Tibial nerve (tissue), 4 donors: ENCODE results near the gene SLC25A14. TPM values are rescaled to one million over a fixed set of nuclear protein-coding genes. Genes with fewer than 3 reads are reported as not detected.
"Not testable (repeated sequence)": the region's sequence is repeated elsewhere in the genome, so short reads cannot be mapped to it uniquely, and the experiment has no call there.

Source experiments
- DNase-seq, 2 donors: peaks; one replicate each; pipeline ENCODE4 v3.0.0-alpha.2; 2019; ENCODE audit warnings: low spot score in 2 of 2
- H3K27ac ChIP-seq, 4 donors: fragments of 200-600 bp; sonication (generic) in 3 of 4; one replicate each; pipeline ENCODE4 v1.5.1; 2017 to 2019; ENCODE audit warnings: mild to moderate bottlenecking in 1 of 4
- H3K27me3 ChIP-seq, 2 donors: fragments of 200-600 bp; sonication (generic) in 1 of 2; one replicate each; pipeline versions ENCODE4 v1.5.1 to v1.6.0; 2017 to 2019
- H3K36me3 ChIP-seq, 3 donors: fragments of 200-600 bp; sonication (generic); one replicate each; pipeline ENCODE4 v1.5.1; 2018 to 2019
- H3K4me1 ChIP-seq, 4 donors: fragments of 200-600 bp; sonication (generic) in 3 of 4; one replicate each; pipeline ENCODE4 v1.5.1; 2017 to 2019
- H3K4me3 ChIP-seq, 4 donors: fragments of 200-600 bp; sonication (generic) in 3 of 4; one replicate each; pipeline ENCODE4 v1.5.1; 2017 to 2019; ENCODE audit warnings: mild to moderate bottlenecking in 1 of 4, moderate library complexity in 1 of 4
- H3K9me3 ChIP-seq, 4 donors: fragments of 200-600 bp; sonication (generic) in 3 of 4; one replicate each; pipeline ENCODE4 v1.5.1; 2017 to 2019
- CTCF ChIP-seq, 5 experiments: fragments of 200-600 bp in 3 of 5; fragments of 450-650 bp in 2 of 5; sonication (generic) in 3 of 5; IDR thresholded peaks; one replicate each; pipeline ENCODE4 v1.5.1; 2016 to 2019; ENCODE audit warnings: antibody characterized with exemption in 5 of 5, mild to moderate bottlenecking in 3 of 5, moderate library complexity in 2 of 5
- EP300 ChIP-seq, 2 donors: sonication (generic); formaldehyde crosslinking; IDR thresholded peaks; one replicate each; pipeline ENCODE4 v1.6.1; 2017; ENCODE audit warnings: antibody characterized with exemption in 2 of 2, mild to moderate bottlenecking in 1 of 2
- POLR2A ChIP-seq, 2 donors: fragments of 450-650 bp; IDR thresholded peaks; one replicate each; pipeline ENCODE4 v1.6.1; 2017; ENCODE audit warnings: antibody characterized with exemption in 2 of 2, mild to moderate bottlenecking in 2 of 2, moderate library complexity in 2 of 2
- WGBS, 2 donors: methylation state at CpG; one replicate each; pipeline ENCODE4 v1.1.5; 2018; 5-methylcytosine and 5-hydroxymethylcytosine counted together
- total RNA-seq, 4 donors: library from RNA; depleted of rRNA; stranded (reverse); fragments of >200 nt; gene quantifications; one replicate each; pipeline ENCODE4 v1.1.0, GENCODE V29; 2016

The SLC25A14 gene
- total RNA-seq, 4 donors from 2014 or later, result 6.5 to 22.2 (median 20.4) TPM

- peaks cover 0 to 6% of the 10 kb centered on the region in 2 donors for H3K27me3 ChIP-seq
Observed at GRCh38 chrX:130299279-130300009, 40.3 kb upstream of the SLC25A14 start.

GRCh38 chrX:130300010-130300282 is 39.8 kb upstream of the SLC25A14 start:
- no peak overlapping the region for H3K4me3 ChIP-seq
- H3K36me3 ChIP-seq, result no peaks in the 10 kb centered on the region
- no peak overlapping the region for H3K27ac ChIP-seq
- H3K4me1 ChIP-seq, result no peaks in the 10 kb centered on the region
- peaks cover 0 to 6% of the 10 kb centered on the region in 2 donors for H3K27me3 ChIP-seq
- TF ChIP-seq CTCF (IDR thresholded peaks at IDR 0.05) (no peak), POLR2A (IDR thresholded peaks at IDR 0.05) (no peak), EP300 (IDR thresholded peaks at IDR 0.05) (no peak)
- DNase-seq, result no peak
- 34 to 74% methylated on average over 2 of the region's 2 CpGs for WGBS, 2 donors
- H3K9me3 ChIP-seq, result no peaks in the 10 kb centered on the region

More at GRCh38 chrX:130299279-130300009, 40.3 kb upstream of the SLC25A14 start:
- DNase-seq, result no peak
- H3K9me3 ChIP-seq, result no peaks in the 10 kb centered on the region
- no peaks in the 10 kb centered on the region for H3K4me1 ChIP-seq
- H3K4me3 ChIP-seq, result no peak overlapping the region
- H3K36me3 ChIP-seq, result no peaks in the 10 kb centered on the region
- TF ChIP-seq POLR2A (IDR thresholded peaks at IDR 0.05), result no peak
- no peak for TF ChIP-seq EP300 (IDR thresholded peaks at IDR 0.05)
- no peak for TF ChIP-seq CTCF (IDR thresholded peaks at IDR 0.05)
- WGBS, 2 donors, result 76 to 84% methylated on average over 6 to 19 of the region's 19 CpGs
- no peak overlapping the region for H3K27ac ChIP-seq

- Histone ChIP-seq H3K27me3 (no peaks in the 10 kb centered on the region), H3K36me3 (no peaks in the 10 kb centered on the region), H3K4me1 (no peaks in the 10 kb centered on the region), H3K9me3 (no peaks in the 10 kb centered on the region), H3K4me3 (no peak overlapping the region), H3K27ac (no peak overlapping the region)
- 83 to 94% methylated on average over 1 of the region's 1 CpG for WGBS, 2 donors
- DNase-seq, result no peak
- no peak for TF ChIP-seq CTCF (IDR thresholded peaks at IDR 0.05)
Observed at GRCh38 chrX:130301405-130301804, 38.3 kb upstream of the SLC25A14 start.

GRCh38 chrX:130301977-130302376 is 37.7 kb upstream of the SLC25A14 start:
- Histone ChIP-seq H3K27me3 (no peaks in the 10 kb centered on the region), H3K4me1 (no peaks in the 10 kb centered on the region), H3K27ac (no peak overlapping the region), H3K36me3 (no peaks in the 10 kb centered on the region), H3K4me3 (no peak overlapping the region), H3K9me3 (no peaks in the 10 kb centered on the region)
- DNase-seq, result no peak
- TF ChIP-seq EP300 (IDR thresholded peaks at IDR 0.05) (no peak), CTCF (IDR thresholded peaks at IDR 0.05) (no peak), POLR2A (IDR thresholded peaks at IDR 0.05) (no peak)
- WGBS, 2 donors, result 69 to 88% methylated on average over 1 of the region's 1 CpG

- H3K36me3 ChIP-seq, result no peaks in the 10 kb centered on the region
- no peaks in the 10 kb centered on the region for H3K9me3 ChIP-seq
- TF ChIP-seq EP300 (IDR thresholded peaks at IDR 0.05) (no peak), CTCF (IDR thresholded peaks at IDR 0.05) (no peak), POLR2A (IDR thresholded peaks at IDR 0.05) (no peak)
- H3K27ac ChIP-seq, result no peak overlapping the region
- H3K4me3 ChIP-seq, result no peak overlapping the region
- H3K4me1 ChIP-seq, result no peaks in the 10 kb centered on the region
- DNase-seq, result no peak
- WGBS, 2 donors, result 79 to 95% methylated on average over 3 to 5 of the region's 5 CpGs
- H3K27me3 ChIP-seq, result no peaks in the 10 kb centered on the region
Observed at GRCh38 chrX:130304587-130305368, 34.9 kb upstream of the SLC25A14 start.

- not testable (repeated sequence) for H3K9me3 ChIP-seq, H3K27ac ChIP-seq, H3K4me1 ChIP-seq, H3K4me3 ChIP-seq, H3K36me3 ChIP-seq, DNase-seq
- H3K27me3 ChIP-seq, result peaks cover 0 to 14% of the 10 kb centered on the region in 2 donors
- WGBS, 2 donors, result 59 to 71% methylated on average over 3 of the region's 3 CpGs
Observed at GRCh38 chrX:130319886-130320285, 19.8 kb upstream of the SLC25A14 start.
